Activated CD8-positive, alpha-beta memory T cell treated with anti-CD3 and anti-CD28 coated beads, Interleukin-2, amount 50 U/mL, for 24 hours (primary cell): ENCODE measurements around the gene CMKLR1.

Source experiments
- DNase-seq: peaks from one replicate; pipeline ENCODE4 v3.0.0-alpha.2; 2020; ENCODE audit errors: extremely low read depth

CMKLR1 gene

GRCh38 chr12:108361606-108362005, 22.5 kb upstream of the CMKLR1 start:
- no peak for DNase-seq

GRCh38 chr12:108360487-108360886, 21.4 kb upstream of the CMKLR1 start:
- DNase-seq: no peak

GRCh38 chr12:108360057-108360456, 20.9 kb upstream of the CMKLR1 start:
- DNase-seq: no peak

GRCh38 chr12:108358580-108358965, 19.5 kb upstream of the CMKLR1 start:
- DNase-seq: no peak

GRCh38 chr12:108357834-108358579, 18.9 kb upstream of the CMKLR1 start:
- no peak for DNase-seq

GRCh38 chr12:108356835-108357806, 18.0 kb upstream of the CMKLR1 start:
- DNase-seq: no peak

- DNase-seq: no peak
These were observed 16.0 kb upstream of the CMKLR1 start for GRCh38 chr12:108355069-108355468.

GRCh38 chr12:108352591-108352990, 13.5 kb upstream of the CMKLR1 start:
- DNase-seq: no peak

GRCh38 chr12:108350511-108350910, 11.4 kb upstream of the CMKLR1 start:
- no peak for DNase-seq

- no peak for DNase-seq
These were observed 10.2 kb upstream of the CMKLR1 start for GRCh38 chr12:108349278-108349688.

GRCh38 chr12:108348842-108349241, 9.7 kb upstream of the CMKLR1 start:
- DNase-seq: no peak

- no peak for DNase-seq
These were observed 7.9 kb upstream of the CMKLR1 start for GRCh38 chr12:108346727-108347710.

GRCh38 chr12:108345716-108346633, 6.9 kb upstream of the CMKLR1 start:
- DNase-seq: no peak

- no peak for DNase-seq
These were observed 3.9 kb upstream of the CMKLR1 start for GRCh38 chr12:108342985-108343384.

GRCh38 chr12:108341854-108342847, 3.0 kb upstream of the CMKLR1 start:
- DNase-seq: no peak

- DNase-seq: no peak
These were observed 2.2 kb upstream of the CMKLR1 start for GRCh38 chr12:108341356-108341755.

GRCh38 chr12:108340037-108340436, 926 bp upstream of the CMKLR1 start:
- DNase-seq: no peak

GRCh38 chr12:108337235-108338223, 1.6 kb downstream of the CMKLR1 start:
- no peak for DNase-seq
